Activated CD4-positive, CD25-positive, alpha-beta regulatory T cell treated with anti-CD3 and anti-CD28 coated beads, Interleukin-2, amount 50 U/mL, for 24 hours (primary cell): ENCODE data around the gene TJP3.

Experiments
- ATAC-seq, 2 donors: fragments of 150-1000 bp; cut with Tn5 transposase; one replicate each; pipeline ENCODE4 v1.10.0; 2021; ENCODE audit warnings: mild to moderate bottlenecking in 1 of 2, moderate library complexity in 1 of 2

Gene TJP3

GRCh38 chr19:3670796-3671679 lies 37.1 kb upstream of the TJP3 start:
- peak; percentile 63 for ATAC-seq

- peak; percentile 87 to 91 for ATAC-seq
These were observed 36.3 kb upstream of the TJP3 start for GRCh38 chr19:3671680-3672574.

- no peak for ATAC-seq
These were observed 35.6 kb upstream of the TJP3 start for GRCh38 chr19:3672575-3672948.

GRCh38 chr19:3672993-3673392 lies 35.2 kb upstream of the TJP3 start:
- no peak for ATAC-seq

GRCh38 chr19:3673506-3674439 lies 34.4 kb upstream of the TJP3 start:
- ATAC-seq: no peak

GRCh38 chr19:3674784-3675543 lies 33.2 kb upstream of the TJP3 start:
- no peak for ATAC-seq

- ATAC-seq: no peak
These were observed 30.0 kb upstream of the TJP3 start for GRCh38 chr19:3678188-3678587.

GRCh38 chr19:3679138-3679537 lies 29.0 kb upstream of the TJP3 start:
- ATAC-seq: no peak

- no peak for ATAC-seq
These were observed 28.6 kb upstream of the TJP3 start for GRCh38 chr19:3679581-3679980.

- ATAC-seq: no peak
These were observed 27.2 kb upstream of the TJP3 start for GRCh38 chr19:3680939-3681338.

GRCh38 chr19:3682286-3682685 lies 25.9 kb upstream of the TJP3 start:
- ATAC-seq: no peak

- ATAC-seq: no peak
These were observed 25.3 kb upstream of the TJP3 start for GRCh38 chr19:3682741-3683404.

GRCh38 chr19:3683405-3684053 lies 24.7 kb upstream of the TJP3 start:
- ATAC-seq: no peak

- ATAC-seq: no peak
These were observed 23.9 kb upstream of the TJP3 start for GRCh38 chr19:3684054-3684816.

GRCh38 chr19:3684817-3685410 lies 23.3 kb upstream of the TJP3 start:
- no peak for ATAC-seq

- no peak for ATAC-seq
These were observed 20.8 kb upstream of the TJP3 start for GRCh38 chr19:3687393-3687773.

GRCh38 chr19:3687774-3688706 lies 20.1 kb upstream of the TJP3 start:
- ATAC-seq: peak; percentile 47 to 57
